K562 (cell line): ENCODE data around the gene MARCHF9. TPM values are rescaled to one million over a fixed set of nuclear protein-coding genes. Genes with fewer than 3 reads are reported as not detected.

Experiments
- ATAC-seq: fragments of 200-7000 bp; cut with Tn5 transposase; 3 replicates; pipeline ENCODE4 v1.9.1; 2020; ENCODE audit warnings: moderate library complexity
- BruUV-seq: library from RNA; stranded (reverse); fragments of 400-500 nt; replicated peaks from 2 replicates; lab custom pipeline; 2021; lab: Mats Ljungman, UMichigan
- CTCF ChIA-PET: fragments of 300-600 bp; formaldehyde crosslinking; extraction: SDS; loops from one replicate; lab custom pipeline; 2021; ENCODE audit warnings: low intra/inter-chr PET ratio; lab: Yijun Ruan, JAX
- POLR2A ChIA-PET: fragments of 300-600, 350-650 bp; sonication (Branson Sonifier 250); formaldehyde crosslinking; extraction: SDS; loops from one replicate; lab custom pipeline; 2021; ENCODE audit warnings: antibody characterized with exemption, inconsistent platforms; lab: Yijun Ruan, JAX
- DNase-seq, 4 experiments: peaks; one replicate each; pipeline versions ENCODE4 v3.0.0 to v3.0.0-alpha.2; 2011 to 2018; ENCODE audit warnings: low spot score in 3 of 4, mixed read lengths in 3 of 4; ENCODE audit errors: extremely low read depth in 1 of 4
- FAIRE-seq: peaks from 2 replicates; lab custom pipeline; 2011; peaks lifted over from hg19 to GRCh38; lab: Jason Lieb, UNC
- H2AFZ ChIP-seq: 2 replicates; pipeline ENCODE4 v1.6.0; 2011; ENCODE audit warnings: low read depth, low read length, control low read depth, inconsistent platforms
- H3K27ac ChIP-seq: fragments of 200-600 bp; 3 replicates; pipeline ENCODE4 v1.8.0; 2011; ENCODE audit warnings: low read depth, mild to moderate bottlenecking, control low read depth, inconsistent platforms, low read length, moderate library complexity, mixed read lengths; ENCODE audit errors: extremely low read depth
- H3K27me3 ChIP-seq, 2 experiments: fragments of 300-600 bp in 1 of 2; 2 replicates in 1 of 2; 3 replicates in 1 of 2; pipeline versions ENCODE4 v1.6.0 to v1.8.0; 2011; ENCODE audit warnings: inconsistent platforms in 2 of 2, low read length in 2 of 2, mild to moderate bottlenecking in 1 of 2, mixed read lengths in 1 of 2, moderate library complexity in 1 of 2; ENCODE audit not compliant: control insufficient read depth in 2 of 2, insufficient read depth in 2 of 2
- H3K36me3 ChIP-seq: fragments of 300-600 bp; 3 replicates; pipeline ENCODE4 v1.8.0; 2011; ENCODE audit warnings: mild to moderate bottlenecking, low read length, inconsistent platforms; ENCODE audit not compliant: control insufficient read depth, insufficient read depth
- H3K4me1 ChIP-seq, 2 experiments: fragments of 200-600 bp in 1 of 2; replicated peaks in 1 of 2; 2 replicates in 1 of 2; 3 replicates in 1 of 2; pipeline versions ENCODE4 v1.5.1 to v1.8.0; 2011; ENCODE audit warnings: inconsistent platforms in 2 of 2, low read length in 2 of 2, mild to moderate bottlenecking in 1 of 2, mixed read lengths in 1 of 2, moderate library complexity in 1 of 2; ENCODE audit not compliant: control insufficient read depth in 2 of 2, insufficient read depth in 2 of 2
- H3K4me2 ChIP-seq: 2 replicates; pipeline ENCODE4 v1.6.1; 2011; ENCODE audit warnings: low read length, control low read depth, inconsistent platforms, mixed read lengths; ENCODE audit not compliant: insufficient read depth
- H3K4me3 ChIP-seq: fragments of 200-600 bp; sonication (generic), shearing (Covaris generic); 2 replicates; pipeline ENCODE4 v1.5.1; 2016; ENCODE audit warnings: control low read depth, inconsistent platforms
- H3K79me2 ChIP-seq: fragments of 200-600 bp; 3 replicates; pipeline ENCODE4 v1.8.0; 2011; ENCODE audit warnings: low read length, inconsistent platforms; ENCODE audit not compliant: control insufficient read depth, insufficient read depth
- H3K9ac ChIP-seq, 2 experiments: 2 replicates each; pipeline versions ENCODE4 v1.6.0 to v1.6.1; 2011; ENCODE audit warnings: low read depth in 2 of 2, low read length in 2 of 2, control low read depth in 1 of 2, inconsistent platforms in 1 of 2, mild to moderate bottlenecking in 1 of 2, mixed read lengths in 1 of 2; ENCODE audit not compliant: insufficient read depth in 1 of 2
- H3K9me1 ChIP-seq: one replicate; pipeline ENCODE4 v1.6.0; 2011; ENCODE audit warnings: inconsistent platforms, mild to moderate bottlenecking, low read length, moderate library complexity; ENCODE audit not compliant: control insufficient read depth, insufficient read depth
- H3K9me3 ChIP-seq: replicated peaks from 2 replicates; pipeline ENCODE4 v1.5.1; 2011; ENCODE audit warnings: low read depth, low read length, inconsistent platforms; ENCODE audit not compliant: control insufficient read depth, insufficient read depth
- H4K20me1 ChIP-seq: replicated peaks from 2 replicates; pipeline ENCODE4 v1.6.1; 2011; ENCODE audit warnings: low read length, inconsistent platforms, mixed read lengths; ENCODE audit not compliant: control insufficient read depth, insufficient read depth
- ARID1B ChIP-seq: fragments of 450-650 bp; IDR thresholded peaks from 2 replicates; pipeline ENCODE4 v1.6.1; 2016; ENCODE audit warnings: antibody characterized with exemption, mild to moderate bottlenecking, inconsistent platforms
- CEBPB ChIP-seq: fragments of 450-650 bp; IDR thresholded peaks from 2 replicates; pipeline ENCODE4 v1.6.1; 2016; ENCODE audit warnings: missing genetic modification characterization, missing compliant biosample characterization
- ERF ChIP-seq: fragments of 450-650 bp; formaldehyde crosslinking; IDR thresholded peaks from 2 replicates; pipeline ENCODE4 v1.4.0; 2020; ENCODE audit warnings: mild to moderate bottlenecking, mixed read lengths
- EWSR1 ChIP-seq: fragments of 450-650 bp; IDR thresholded peaks from 2 replicates; pipeline ENCODE4 v1.6.1; 2018; ENCODE audit warnings: borderline replicate concordance, mild to moderate bottlenecking, low read depth, moderate library complexity; ENCODE audit not compliant: partially characterized antibody
- FOSL1 ChIP-seq: fragments of 200-800 bp; sonication (Bioruptor generic); conservative IDR thresholded peaks from 2 replicates; pipeline ENCODE4 v1.6.1; 2016; ENCODE audit warnings: missing genetic modification characterization, missing compliant biosample characterization
- HBP1 ChIP-seq: fragments of 450-650 bp; formaldehyde crosslinking; IDR thresholded peaks from 2 replicates; pipeline ENCODE4 v1.4.0; 2022; ENCODE audit warnings: missing genetic modification characterization
- JUND ChIP-seq, 2 experiments: IDR thresholded peaks; 2 replicates in 1 of 2; 3 replicates in 1 of 2; pipeline ENCODE4 v1.6.1; 2011; ENCODE audit warnings: borderline replicate concordance in 2 of 2, low read depth in 2 of 2, low read length in 2 of 2, improper control_type of control experiment in 1 of 2, missing biosample characterization in 1 of 2, missing genetic modification characterization in 1 of 2, missing genetic modification reagents in 1 of 2
- MCM5 ChIP-seq: fragments of 450-650 bp; IDR thresholded peaks from 2 replicates; pipeline ENCODE4 v1.6.1; 2016; ENCODE audit warnings: low read depth
- PHF20 ChIP-seq: fragments of 450-650 bp; IDR thresholded peaks from 2 replicates; pipeline ENCODE4 v1.6.1; 2018; ENCODE audit not compliant: partially characterized antibody
- PTTG1 ChIP-seq: fragments of 450-650 bp; IDR thresholded peaks from 2 replicates; pipeline ENCODE4 v1.6.1; 2016; ENCODE audit warnings: low read depth, mild to moderate bottlenecking, missing genetic modification characterization, missing compliant biosample characterization
- SMAD3 ChIP-seq: fragments of 450-650 bp; formaldehyde crosslinking; conservative IDR thresholded peaks from 2 replicates; pipeline ENCODE4 v1.4.0; 2020; ENCODE audit warnings: mild to moderate bottlenecking
- SMARCC2 ChIP-seq: fragments of 450-650 bp; IDR thresholded peaks from 2 replicates; pipeline ENCODE4 v1.6.1; 2017; ENCODE audit warnings: antibody characterized with exemption, moderate library complexity, mild to moderate bottlenecking, low read depth
- SUPT5H ChIP-seq: fragments of 450-650 bp; IDR thresholded peaks from 2 replicates; pipeline ENCODE4 v1.6.1; 2016
- TCF7L2 ChIP-seq: fragments of 150-350 bp; IDR thresholded peaks from 2 replicates; pipeline ENCODE4 v1.6.1; 2016; ENCODE audit warnings: low read depth, mild to moderate bottlenecking, low read length, moderate library complexity
- ZNF212 ChIP-seq: fragments of 450-650 bp; formaldehyde crosslinking; IDR thresholded peaks from 2 replicates; pipeline ENCODE4 v1.4.0; 2020; ENCODE audit warnings: mild to moderate bottlenecking
- WGBS: fragments of 100-300 bp; shearing (Covaris generic); methylation state at CpG from one replicate; pipeline ENCODE4 v1.1.6; 2016; ENCODE audit warnings: low coverage, mixed read lengths; ENCODE audit not compliant: insufficient coverage; ENCODE audit errors: missing lambda C conversion rate; 5-methylcytosine and 5-hydroxymethylcytosine counted together
- in situ Hi-C: fragments of 300-500 bp; cut with MboI; formaldehyde crosslinking; loops from 4 replicates; pipeline ENCODE4 v1.15.0; 2018; ENCODE audit warnings: inconsistent platforms, mixed read lengths
- intact Hi-C: fragments of 100-400 bp; cut with micrococcal nuclease; formaldehyde crosslinking; loops from 2 replicates; pipeline ENCODE4 v1.14.2; 2022
- polyA plus RNA-seq, 8 experiments: library from polyadenylated mRNA; depleted of rRNA in 4 of 8; stranded (reverse) in 5 of 8; unstranded in 3 of 8; fragments of >200 nt; fragmentation: Nextera tagmentation in 2 of 8; fragmentation: Illumina TruSeq in 1 of 8; extraction: Ambion mirVana in 2 of 8; extraction: Trizol in 1 of 8; gene quantifications; 2 replicates each; pipeline versions ENCODE4 v1.2.1 to v1.2.3, GENCODE V29; 2011 to 2014; ENCODE audit warnings: inconsistent platforms in 1 of 8, missing spikeins in 1 of 8
- total RNA-seq, 7 experiments: library from RNA; depleted of rRNA in 6 of 7; stranded (reverse); fragments of >200 nt in 6 of 7; fragmentation: Illumina TruSeq in 2 of 7; extraction: Trizol in 2 of 7; gene quantifications; 2 replicates each; pipeline versions ENCODE4 v1.2.1 to v1.2.3, GENCODE V29; 2011 to 2021; ENCODE audit warnings: low replicate concordance in 1 of 7
- TF ChIP-seq, protein P1 (sequence below): sonication (generic); formaldehyde crosslinking; IDR thresholded peaks from 2 replicates; pipeline ENCODE4 v1.8.0; 2022; ENCODE audit warnings: missing genetic modification reagents, mild to moderate bottlenecking, borderline replicate concordance
- TF ChIP-seq, protein P2 (sequence below): sonication (generic); formaldehyde crosslinking; IDR thresholded peaks from 2 replicates; pipeline ENCODE4 v1.8.0; 2022; ENCODE audit warnings: mild to moderate bottlenecking, missing genetic modification reagents, borderline replicate concordance

Gene MARCHF9
- total and polyA plus RNA-seq, 9 of the 15 experiments (the other 6 are each of a cell fraction or from before 2014, with no cell fraction given) = 0.80 to 12.4 (median 6.2) TPM

DNA sequence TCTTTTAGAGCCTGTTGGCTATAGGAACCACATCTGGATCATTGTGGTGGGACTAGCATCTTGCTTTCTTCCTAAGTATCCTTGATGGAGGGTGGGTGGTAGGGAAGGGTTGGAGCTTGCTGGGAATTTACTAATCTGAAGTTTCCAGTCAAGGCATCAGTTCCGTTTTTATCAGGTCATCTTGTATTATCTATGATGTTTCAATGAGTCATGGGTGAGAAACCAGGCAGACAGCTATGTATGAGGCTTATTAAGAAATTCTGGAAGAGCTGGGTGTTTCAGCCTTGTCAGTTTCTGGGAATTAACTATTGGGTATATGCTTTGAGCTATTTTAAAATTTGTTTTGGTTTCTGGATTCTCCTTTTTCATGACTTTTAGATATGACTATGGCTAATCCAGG lies 39.0 kb downstream of the MARCHF9 start:
- no peak for DNase-seq
- no peaks in the 10 kb centered on the region for H3K9me3 ChIP-seq
- peak overlapping the region; percentile 10; the same call in 1 of the 3 replicates for H3K27ac ChIP-seq
- ATAC-seq = no peak
- intact Hi-C loops (no loop called here), in situ Hi-C loops (no loop called here)
- H3K9ac ChIP-seq = no peak overlapping the region
- no peak overlapping the region for H2AFZ ChIP-seq
- ChIA-PET CTCF (no interaction called here), POLR2A (interaction anchor here (0.6 to 2.1 kb wide), 6 partner anchors 9 to 229 kb away, joined by 4 to 7 read pairs (median 5); partner anchors contain the start of gene TSFM)
- no TSS peak for BruUV-seq
- H3K9me1 ChIP-seq = no peaks in the 10 kb centered on the region
- H3K4me3 ChIP-seq = no peak overlapping the region
- H3K36me3 ChIP-seq = peaks cover 79% of the 10 kb centered on the region
- WGBS = 0% methylated on average over 1 of the region's 1 CpG
- no peak overlapping the region for H3K4me2 ChIP-seq
- no peaks in the 10 kb centered on the region for H3K27me3 ChIP-seq
- peak; percentile 61 for FAIRE-seq
- peaks cover 4% of the 10 kb centered on the region; the same call in 1 of the 3 replicates for H3K79me2 ChIP-seq
- H4K20me1 ChIP-seq = no peaks in the 10 kb centered on the region
- peaks cover 2 to 4% of the 10 kb centered on the region in 2 experiments; a peak in 2 of 5 replicates for H3K4me1 ChIP-seq
- TF ChIP-seq TCF7L2 (no peak), JUND (IDR thresholded peaks at IDR 0.05; ENCODE audit: borderline replicate concordance, low read depth, low read length) (peak; percentile 82), JUND (tag; IDR thresholded peaks at IDR 0.05; ENCODE audit: borderline replicate concordance, low read depth, low read length) (peak; percentile 73; the same call in 1 of the 3 replicates), ZNF212 (CRISPR knock-in tag) (no peak), FOSL1 (peak; percentile 96), HBP1 (CRISPR knock-in tag) (no peak), ARID1B (peak; percentile 68), EWSR1 (no peak), PHF20 (no peak), SUPT5H (no peak), CEBPB (tag) (no peak), SMAD3 (CRISPR knock-in tag) (no peak), MCM5 (no peak), SMARCC2 (no peak), ERF (CRISPR knock-in tag) (no peak), PTTG1 (no peak)
- TF ChIP-seq, protein P1, sequence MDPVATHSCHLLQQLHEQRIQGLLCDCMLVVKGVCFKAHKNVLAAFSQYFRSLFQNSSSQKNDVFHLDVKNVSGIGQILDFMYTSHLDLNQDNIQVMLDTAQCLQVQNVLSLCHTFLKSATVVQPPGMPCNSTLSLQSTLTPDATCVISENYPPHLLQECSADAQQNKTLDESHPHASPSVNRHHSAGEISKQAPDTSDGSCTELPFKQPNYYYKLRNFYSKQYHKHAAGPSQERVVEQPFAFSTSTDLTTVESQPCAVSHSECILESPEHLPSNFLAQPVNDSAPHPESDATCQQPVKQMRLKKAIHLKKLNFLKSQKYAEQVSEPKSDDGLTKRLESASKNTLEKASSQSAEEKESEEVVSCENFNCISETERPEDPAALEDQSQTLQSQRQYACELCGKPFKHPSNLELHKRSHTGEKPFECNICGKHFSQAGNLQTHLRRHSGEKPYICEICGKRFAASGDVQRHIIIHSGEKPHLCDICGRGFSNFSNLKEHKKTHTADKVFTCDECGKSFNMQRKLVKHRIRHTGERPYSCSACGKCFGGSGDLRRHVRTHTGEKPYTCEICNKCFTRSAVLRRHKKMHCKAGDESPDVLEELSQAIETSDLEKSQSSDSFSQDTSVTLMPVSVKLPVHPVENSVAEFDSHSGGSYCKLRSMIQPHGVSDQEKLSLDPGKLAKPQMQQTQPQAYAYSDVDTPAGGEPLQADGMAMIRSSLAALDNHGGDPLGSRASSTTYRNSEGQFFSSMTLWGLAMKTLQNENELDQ (CRISPR knock-in tag) = no peak
- TF ChIP-seq, protein P2, sequence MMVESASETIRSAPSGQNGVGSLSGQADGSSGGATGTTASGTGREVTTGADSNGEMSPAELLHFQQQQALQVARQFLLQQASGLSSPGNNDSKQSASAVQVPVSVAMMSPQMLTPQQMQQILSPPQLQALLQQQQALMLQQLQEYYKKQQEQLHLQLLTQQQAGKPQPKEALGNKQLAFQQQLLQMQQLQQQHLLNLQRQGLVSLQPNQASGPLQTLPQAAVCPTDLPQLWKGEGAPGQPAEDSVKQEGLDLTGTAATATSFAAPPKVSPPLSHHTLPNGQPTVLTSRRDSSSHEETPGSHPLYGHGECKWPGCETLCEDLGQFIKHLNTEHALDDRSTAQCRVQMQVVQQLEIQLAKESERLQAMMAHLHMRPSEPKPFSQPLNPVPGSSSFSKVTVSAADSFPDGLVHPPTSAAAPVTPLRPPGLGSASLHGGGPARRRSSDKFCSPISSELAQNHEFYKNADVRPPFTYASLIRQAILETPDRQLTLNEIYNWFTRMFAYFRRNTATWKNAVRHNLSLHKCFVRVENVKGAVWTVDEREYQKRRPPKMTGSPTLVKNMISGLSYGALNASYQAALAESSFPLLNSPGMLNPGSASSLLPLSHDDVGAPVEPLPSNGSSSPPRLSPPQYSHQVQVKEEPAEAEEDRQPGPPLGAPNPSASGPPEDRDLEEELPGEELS (CRISPR knock-in tag) = no peak
